ENCODE results near the gene RBM3. TPM values are rescaled to one million over a fixed set of nuclear protein-coding genes. Genes with fewer than 3 reads are reported as not detected.

The RBM3 gene
- total and polyA plus RNA-seq, 2 of the 8 experiments (the other 6 are each of a cell fraction or from before 2014, with no cell fraction given) = 99.6 to 164 TPM

- TF ChIP-seq RFX5 (IDR thresholded peaks at IDR 0.05; ENCODE audit: borderline replicate concordance, low read depth, low read length) = no peak
- TF ChIP-seq BRCA1 (IDR thresholded peaks at IDR 0.05; ENCODE audit: low read depth, low read length) = no peak
- TF ChIP-seq CHD1 (IDR thresholded peaks at IDR 0.05; ENCODE audit: low read depth, low read length) = no peak
These were observed 43.5 kb downstream of the RBM3 start (continued) for GRCh38 chrX:48617542-48618340.
